NCI-H187 (cell line): Measurements from ENCODE around the gene CDH13.

ENCODE experiments used
- DNase-seq, 2 experiments: peaks; one replicate each; lab custom pipeline; 2025; lab: John Stamatoyannopoulos, UW

Gene CDH13

GRCh38 chr16:82628088-82628423, 1.3 kb downstream of the CDH13 start:
- DNase-seq: no peak

DNA sequence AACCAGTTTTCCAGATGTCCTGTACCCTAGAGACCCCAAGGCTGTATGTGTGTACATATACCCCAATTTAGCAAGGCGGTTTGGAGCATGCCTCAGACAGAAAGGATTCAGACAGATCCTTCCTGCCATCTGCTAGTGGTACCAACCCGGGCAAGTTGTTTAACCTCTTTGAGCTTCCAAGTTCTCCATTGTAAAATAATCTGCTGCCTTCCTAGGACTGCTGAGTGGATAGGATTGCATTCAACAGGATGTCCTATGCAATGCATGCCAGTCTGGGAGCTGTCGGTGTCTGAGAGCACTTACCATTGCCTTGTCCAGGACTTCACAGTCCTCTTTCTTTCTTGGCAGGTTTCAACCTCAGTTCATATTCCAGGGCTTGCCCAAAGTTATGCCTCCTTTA, 1.9 kb downstream of the CDH13 start:
- no peak for DNase-seq

DNA sequence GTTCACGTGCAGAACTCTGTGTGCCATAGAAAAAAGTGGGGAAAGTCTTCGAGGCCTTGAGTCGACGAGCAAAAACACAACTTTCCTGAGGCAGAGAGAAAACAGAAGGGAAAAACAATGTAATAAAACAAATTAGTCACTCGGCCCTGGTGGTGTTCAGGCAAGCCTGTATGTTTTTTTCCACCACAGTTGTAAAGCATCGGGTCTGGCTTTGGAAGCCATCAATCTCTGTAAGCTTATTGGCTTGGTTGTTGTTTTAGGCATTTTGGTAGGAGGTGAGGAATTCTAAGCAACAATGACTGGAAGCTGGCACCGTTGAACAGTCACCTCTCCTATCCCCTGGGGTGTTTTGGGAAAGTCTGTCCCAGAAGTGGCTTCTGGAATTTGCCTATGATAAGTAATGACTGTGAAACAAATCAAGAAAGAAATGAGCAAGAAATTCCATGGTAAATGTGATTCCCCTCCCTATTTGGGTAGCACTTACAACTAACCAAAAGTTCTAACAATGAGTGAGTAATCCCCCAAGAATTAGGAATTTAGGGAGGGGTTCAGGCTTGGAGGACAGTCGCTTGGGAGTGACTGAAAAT, 2.8 kb downstream of the CDH13 start:
- DNase-seq: no peak

DNA sequence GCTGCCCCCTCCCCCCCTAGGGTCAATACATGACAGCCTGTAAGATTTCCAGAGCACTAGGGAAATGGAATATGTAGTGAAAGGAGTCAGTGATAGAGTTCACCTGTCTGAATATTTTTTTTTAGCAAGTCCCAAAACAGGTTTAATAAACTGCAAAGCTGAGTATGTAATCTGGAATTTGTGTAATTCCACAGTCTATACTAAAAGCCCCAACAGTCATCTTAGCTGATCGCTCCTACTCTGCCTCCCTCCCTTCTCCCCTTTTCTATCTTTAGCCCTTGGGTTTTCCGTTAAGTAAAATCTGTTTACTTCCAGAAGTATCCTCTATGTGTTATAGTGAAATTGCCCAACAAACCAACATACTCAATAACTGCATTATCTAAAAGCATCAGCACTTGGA, 3.5 kb downstream of the CDH13 start:
- DNase-seq: no peak

GRCh38 chr16:82630688-82631087, 3.9 kb downstream of the CDH13 start:
- DNase-seq: no peak

- DNase-seq: no peak
Observed at GRCh38 chr16:82631701-82632685, 5.2 kb downstream of the CDH13 start.

- DNase-seq: no peak
Observed at GRCh38 chr16:82633964-82634600, 7.3 kb downstream of the CDH13 start.

DNA sequence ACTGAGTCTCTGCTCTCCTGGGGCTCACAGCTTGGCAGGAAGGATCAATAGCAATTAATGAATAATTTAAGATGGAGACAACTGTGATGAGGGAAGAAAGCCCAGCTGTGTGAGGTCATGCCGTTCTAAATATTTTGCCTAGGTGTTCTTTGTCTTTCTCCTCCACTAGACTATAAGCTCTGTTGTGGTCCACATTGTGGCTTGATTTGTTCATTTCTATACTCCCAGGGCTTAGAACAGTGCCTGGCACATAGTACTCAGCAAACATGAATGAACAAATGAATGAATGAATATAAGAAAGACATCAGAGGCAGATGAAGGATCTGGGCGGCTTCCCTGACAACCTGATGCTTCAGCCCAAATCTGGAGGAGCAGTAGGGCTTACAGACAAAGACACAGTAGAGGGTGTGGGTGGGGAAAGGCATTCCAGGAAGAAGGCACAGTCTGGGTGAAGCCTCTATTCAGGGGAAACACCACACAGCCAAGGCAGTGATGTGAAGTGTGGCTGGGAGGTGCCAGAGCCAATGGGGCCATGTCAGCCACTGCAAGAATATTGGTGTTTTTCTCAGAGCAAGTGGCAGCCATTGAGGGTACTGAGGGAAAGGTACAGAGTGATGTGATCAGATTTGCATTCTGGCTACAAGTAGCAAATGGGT, 8.3 kb downstream of the CDH13 start:
- DNase-seq: no peak

DNA sequence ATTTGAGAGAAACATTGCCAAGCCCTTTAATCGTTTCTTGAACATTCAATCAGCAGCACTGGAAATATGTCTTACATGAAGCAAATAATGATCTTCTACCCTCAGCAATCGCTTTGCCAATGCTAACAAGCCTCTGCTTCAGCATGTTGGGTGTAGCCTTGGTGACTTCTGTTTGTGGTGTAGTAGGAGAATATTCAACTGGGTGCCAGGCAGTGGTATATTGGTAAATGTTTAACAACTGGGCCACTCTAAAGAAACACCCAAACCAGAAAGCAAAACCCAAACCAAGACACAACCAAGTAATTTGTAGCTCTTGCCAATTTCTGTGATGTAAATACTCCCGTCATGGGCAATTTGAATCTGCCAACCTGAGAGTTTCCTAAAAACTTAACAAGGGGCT, 9.7 kb downstream of the CDH13 start:
- no peak for DNase-seq

GRCh38 chr16:82636958-82637357, 10.2 kb downstream of the CDH13 start:
- no peak for DNase-seq

GRCh38 chr16:82638095-82638798, 11.5 kb downstream of the CDH13 start:
- no peak for DNase-seq

- no peak for DNase-seq
Observed at GRCh38 chr16:82639263-82639662, 12.5 kb downstream of the CDH13 start.

GRCh38 chr16:82639666-82640336, 13.0 kb downstream of the CDH13 start:
- no peak for DNase-seq

- no peak for DNase-seq
Observed at GRCh38 chr16:82641336-82641984, 14.7 kb downstream of the CDH13 start.

DNA sequence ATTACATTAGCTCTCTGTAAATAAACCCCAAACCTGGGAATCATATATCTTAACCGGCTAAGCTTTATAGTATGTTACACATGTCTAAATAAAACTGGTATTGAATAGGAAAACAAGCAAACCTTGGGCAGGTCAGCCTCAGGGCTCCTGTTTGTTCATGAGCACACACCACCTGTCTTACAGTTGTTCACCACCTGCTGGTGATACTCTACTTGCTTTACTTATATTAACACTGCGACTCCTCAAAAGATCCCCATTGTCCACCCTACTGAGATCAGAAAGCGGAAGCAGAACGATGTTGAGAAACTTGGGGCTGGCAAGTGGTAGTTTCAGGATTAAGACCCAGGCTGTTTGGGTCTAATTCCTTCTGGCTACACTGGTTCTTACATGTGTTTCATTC, 16.4 kb downstream of the CDH13 start:
- DNase-seq: no peak

DNA sequence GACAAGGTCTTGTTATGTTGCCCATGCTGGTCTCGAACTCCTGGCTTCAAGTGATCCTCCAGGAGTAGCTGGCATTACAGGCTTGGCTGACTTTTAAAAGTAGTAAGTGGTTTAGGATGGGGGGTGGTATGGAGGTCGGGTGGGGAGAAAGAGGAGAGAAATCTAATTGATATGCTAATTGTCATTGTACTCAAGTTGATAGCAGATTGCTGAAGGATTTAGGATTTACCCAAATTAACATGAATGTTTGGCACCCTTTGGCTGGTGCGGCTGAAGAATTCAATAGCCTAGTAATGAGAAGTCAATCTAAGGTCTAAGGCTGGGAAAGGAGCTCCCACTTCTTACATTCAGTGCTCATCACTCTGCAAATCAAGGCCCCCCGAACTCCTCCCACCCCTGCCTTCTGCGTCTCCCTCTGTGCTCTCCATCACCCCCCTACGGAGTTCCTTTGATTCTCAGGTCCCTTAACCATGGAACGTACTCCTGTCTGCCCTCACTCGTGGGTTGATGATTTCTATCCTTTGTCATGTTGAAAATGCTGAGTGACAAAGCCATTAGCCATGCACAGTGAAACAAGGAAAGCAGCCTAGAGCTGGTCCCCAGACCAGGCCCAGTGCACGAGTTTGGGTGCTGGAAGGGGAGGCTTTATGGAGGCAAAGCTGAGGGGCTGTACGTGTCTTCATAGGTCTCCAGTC, 17.3 kb downstream of the CDH13 start:
- DNase-seq: no peak

- DNase-seq: no peak
Observed at GRCh38 chr16:82646504-82646903, 19.7 kb downstream of the CDH13 start.

GRCh38 chr16:82649766-82650165, 23.0 kb downstream of the CDH13 start:
- DNase-seq: no peak

DNA sequence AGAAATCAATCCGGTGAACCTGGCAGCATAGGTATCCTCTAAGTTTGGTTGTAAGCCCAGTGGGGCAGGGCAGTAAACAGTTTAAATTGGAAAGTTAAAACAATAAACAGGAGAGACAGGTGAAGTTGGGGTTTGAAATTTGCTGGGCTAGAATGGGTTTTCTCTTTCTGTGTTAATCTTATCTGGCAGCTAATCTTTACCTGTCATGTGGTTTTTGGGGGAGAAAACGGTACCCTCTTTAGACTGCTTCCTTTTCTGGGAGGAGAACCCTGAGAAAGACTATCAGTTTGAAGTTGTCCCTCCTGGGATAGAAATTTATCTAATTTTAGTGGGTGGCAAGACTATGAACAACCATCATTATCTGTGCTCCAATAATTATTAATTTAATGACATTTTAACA, 24.0 kb downstream of the CDH13 start:
- no peak for DNase-seq

DNA sequence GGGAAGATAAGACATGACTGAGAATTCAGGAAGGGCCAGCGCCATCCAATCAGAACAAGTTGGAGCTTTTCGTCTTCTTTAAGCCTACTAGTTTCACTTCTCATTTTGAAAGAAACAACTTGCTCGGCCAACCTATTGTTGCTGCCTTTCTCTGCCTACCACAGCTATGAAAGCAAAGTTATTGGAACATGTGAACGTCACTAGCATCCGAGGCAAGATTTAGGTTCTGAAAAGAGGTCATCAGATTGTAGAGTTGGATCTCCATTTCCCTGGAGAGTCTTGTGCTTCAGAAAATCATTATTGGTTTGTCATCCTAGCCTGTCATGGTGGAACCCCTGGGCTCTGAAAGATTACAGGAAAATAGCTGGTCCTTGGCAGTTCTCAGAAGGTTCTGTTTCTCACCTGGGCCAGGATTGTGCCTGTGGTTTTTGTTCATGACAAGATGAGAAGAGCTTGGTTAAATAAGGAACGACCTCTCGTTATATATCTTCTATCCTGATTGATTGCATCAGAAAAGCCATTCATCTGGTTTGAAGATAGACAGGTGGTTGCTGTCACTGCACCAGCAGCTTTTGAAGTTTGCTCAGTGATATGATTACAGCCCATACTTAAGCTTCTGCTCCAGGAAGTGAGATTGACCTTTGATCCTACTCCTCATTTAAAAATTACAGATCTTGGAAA, 25.3 kb downstream of the CDH13 start:
- DNase-seq: no peak
